ENCODE results near the gene SAFB2.

Gene SAFB2

DNA sequence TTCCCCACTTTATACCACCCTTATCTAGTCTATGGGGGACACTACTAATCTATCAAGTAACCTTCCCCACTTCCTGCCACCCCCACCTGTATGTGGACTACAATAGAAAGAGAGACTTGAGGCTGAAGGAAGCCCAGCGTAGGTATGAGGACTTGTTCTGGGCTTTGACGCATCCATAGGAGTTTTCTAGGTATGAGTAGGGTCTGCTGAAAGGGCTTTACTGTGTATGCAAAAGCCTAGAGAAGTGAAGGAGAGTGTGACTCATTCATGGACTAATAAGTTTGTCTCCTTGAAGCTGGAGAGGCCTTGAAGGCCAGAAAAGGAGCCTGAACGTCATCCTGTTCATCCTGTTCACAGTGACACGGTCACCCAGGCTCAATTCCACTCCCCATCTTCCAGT, 76.6 kb downstream of the SAFB2 start:
- TF ChIP-seq, protein P1, sequence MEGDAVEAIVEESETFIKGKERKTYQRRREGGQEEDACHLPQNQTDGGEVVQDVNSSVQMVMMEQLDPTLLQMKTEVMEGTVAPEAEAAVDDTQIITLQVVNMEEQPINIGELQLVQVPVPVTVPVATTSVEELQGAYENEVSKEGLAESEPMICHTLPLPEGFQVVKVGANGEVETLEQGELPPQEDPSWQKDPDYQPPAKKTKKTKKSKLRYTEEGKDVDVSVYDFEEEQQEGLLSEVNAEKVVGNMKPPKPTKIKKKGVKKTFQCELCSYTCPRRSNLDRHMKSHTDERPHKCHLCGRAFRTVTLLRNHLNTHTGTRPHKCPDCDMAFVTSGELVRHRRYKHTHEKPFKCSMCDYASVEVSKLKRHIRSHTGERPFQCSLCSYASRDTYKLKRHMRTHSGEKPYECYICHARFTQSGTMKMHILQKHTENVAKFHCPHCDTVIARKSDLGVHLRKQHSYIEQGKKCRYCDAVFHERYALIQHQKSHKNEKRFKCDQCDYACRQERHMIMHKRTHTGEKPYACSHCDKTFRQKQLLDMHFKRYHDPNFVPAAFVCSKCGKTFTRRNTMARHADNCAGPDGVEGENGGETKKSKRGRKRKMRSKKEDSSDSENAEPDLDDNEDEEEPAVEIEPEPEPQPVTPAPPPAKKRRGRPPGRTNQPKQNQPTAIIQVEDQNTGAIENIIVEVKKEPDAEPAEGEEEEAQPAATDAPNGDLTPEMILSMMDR (IDR thresholded peaks at IDR 0.05; ENCODE audit: low read depth, low read length) = no peak
- H3K4me3 ChIP-seq (ENCODE audit: low read depth, low read length) = no peak overlapping the region
- no peak for DNase-seq (ENCODE audit: low read depth, low spot score)
- in situ Hi-C loops (cut with HindIII; ENCODE audit: low sequenced_read_pairs) = no loop called here

GRCh38 chr19:5545051-5545450, 77.5 kb downstream of the SAFB2 start:
- TF ChIP-seq, protein P1 (IDR thresholded peaks at IDR 0.05; ENCODE audit: low read depth, low read length) = no peak
- no peak overlapping the region for H3K4me3 ChIP-seq (ENCODE audit: low read depth, low read length)
- no peak for DNase-seq (ENCODE audit: low read depth, low spot score)
- in situ Hi-C loops (cut with HindIII; ENCODE audit: low sequenced_read_pairs) = no loop called here

GRCh38 chr19:5542665-5543064, 79.9 kb downstream of the SAFB2 start:
- in situ Hi-C loops (cut with HindIII; ENCODE audit: low sequenced_read_pairs) = no loop called here
- no peak for DNase-seq (ENCODE audit: low read depth, low spot score)
- TF ChIP-seq, protein P1 (IDR thresholded peaks at IDR 0.05; ENCODE audit: low read depth, low read length) = peak; percentile 8

GRCh38 chr19:5541456-5541855, 81.1 kb downstream of the SAFB2 start:
- TF ChIP-seq, protein P1 (IDR thresholded peaks at IDR 0.05; ENCODE audit: low read depth, low read length) = no peak
- no peak overlapping the region for H3K4me3 ChIP-seq (ENCODE audit: low read depth, low read length)
- in situ Hi-C loops (cut with HindIII; ENCODE audit: low sequenced_read_pairs) = no loop called here
- no peak for DNase-seq (ENCODE audit: low read depth, low spot score)

More at GRCh38 chr19:5542665-5543064, 79.9 kb downstream of the SAFB2 start:
- no peak overlapping the region for H3K4me3 ChIP-seq (ENCODE audit: low read depth, low read length)

- H3K4me3 ChIP-seq (ENCODE audit: low read depth, low read length) = no peak overlapping the region
- no peak for DNase-seq (ENCODE audit: low read depth, low spot score)
- TF ChIP-seq, protein P1 (IDR thresholded peaks at IDR 0.05; ENCODE audit: low read depth, low read length) = no peak
- in situ Hi-C loops (cut with HindIII; ENCODE audit: low sequenced_read_pairs) = no loop called here
These were observed 82.4 kb downstream of the SAFB2 start for GRCh38 chr19:5540208-5540607.

DNA sequence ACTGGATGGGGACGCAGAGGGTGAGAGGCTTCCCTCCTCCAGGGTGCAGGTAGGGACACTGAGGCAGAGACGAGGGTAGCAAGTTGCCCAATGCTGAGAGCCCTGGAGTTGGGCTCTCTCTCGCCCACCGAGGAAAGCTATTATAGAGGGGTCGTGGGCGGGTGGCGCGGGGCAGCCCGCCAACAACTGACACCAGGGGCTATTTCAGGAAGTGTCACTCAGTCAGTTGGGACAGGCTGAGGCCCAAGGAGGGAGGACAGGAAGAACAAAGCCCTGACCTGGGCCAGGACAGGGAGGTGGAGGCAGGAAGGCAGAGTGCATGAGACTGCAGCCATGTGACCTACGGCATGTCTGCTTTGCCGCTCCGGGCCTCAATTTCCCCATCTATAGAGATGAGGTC, 84.7 kb downstream of the SAFB2 start:
- in situ Hi-C loops (cut with HindIII; ENCODE audit: low sequenced_read_pairs) = no loop called here
- TF ChIP-seq, protein P1 (IDR thresholded peaks at IDR 0.05; ENCODE audit: low read depth, low read length) = no peak
- DNase-seq (ENCODE audit: low read depth, low spot score) = no peak
- H3K4me3 ChIP-seq (ENCODE audit: low read depth, low read length) = no peak overlapping the region

All from astrocyte of the spinal cord (primary cell).